ENCODE results near the gene STXBP1.

STXBP1 gene

GRCh38 chr9:127716412-127716811, 104.3 kb downstream of the STXBP1 start:
- DNase-seq, result no peak

- no peak for DNase-seq
These were observed 105.7 kb downstream of the STXBP1 start for GRCh38 chr9:127717766-127718165.

GRCh38 chr9:127720031-127720864, 108.2 kb downstream of the STXBP1 start:
- DNase-seq, result no peak

- DNase-seq, result no peak
These were observed 108.8 kb downstream of the STXBP1 start for GRCh38 chr9:127720865-127721227.

- peak; percentile 38 for DNase-seq
These were observed 109.3 kb downstream of the STXBP1 start for GRCh38 chr9:127721391-127721821.

GRCh38 chr9:127722055-127722745, 110.1 kb downstream of the STXBP1 start:
- DNase-seq, result peak; percentile 82

GRCh38 chr9:127723013-127723412, 110.9 kb downstream of the STXBP1 start:
- DNase-seq, result no peak

- no peak for DNase-seq
These were observed 111.4 kb downstream of the STXBP1 start for GRCh38 chr9:127723444-127723843.

GRCh38 chr9:127724012-127724411, 111.9 kb downstream of the STXBP1 start:
- no peak for DNase-seq

- DNase-seq, result peak; percentile 36
These were observed 114.8 kb downstream of the STXBP1 start for GRCh38 chr9:127726871-127727270.

- no peak for DNase-seq
These were observed 116.7 kb downstream of the STXBP1 start for GRCh38 chr9:127728808-127729207.

GRCh38 chr9:127729522-127730256, 117.6 kb downstream of the STXBP1 start:
- no peak for DNase-seq

GRCh38 chr9:127730262-127730661, 118.2 kb downstream of the STXBP1 start:
- DNase-seq, result no peak

- DNase-seq, result no peak
These were observed 118.8 kb downstream of the STXBP1 start for GRCh38 chr9:127730799-127731410.

- DNase-seq, result no peak
These were observed 119.9 kb downstream of the STXBP1 start for GRCh38 chr9:127731938-127732337.

GRCh38 chr9:127732444-127732843, 120.4 kb downstream of the STXBP1 start:
- DNase-seq, result no peak

- no peak for DNase-seq
These were observed 121.5 kb downstream of the STXBP1 start for GRCh38 chr9:127733614-127734013.

GRCh38 chr9:127734247-127734746, 122.2 kb downstream of the STXBP1 start:
- DNase-seq, result peak; percentile 36

GRCh38 chr9:127734747-127735529, 122.9 kb downstream of the STXBP1 start, which contains the start of gene TOR2A:
TOR2A (minus strand) TSS chr9:127735294; CDS start chr9:127735270, 24 bp downstream.
- DNase-seq, result peak; percentile 95

GRCh38 chr9:127735530-127736185, 123.6 kb downstream of the STXBP1 start:
- peak; percentile 40 for DNase-seq

- DNase-seq, result no peak
These were observed 126.6 kb downstream of the STXBP1 start for GRCh38 chr9:127738666-127739065.
